B cell (primary cell): ENCODE results near the gene ATP5ME. TPM values are rescaled to one million over a fixed set of nuclear protein-coding genes. Genes with fewer than 3 reads are reported as not detected.

Experiments
- ATAC-seq: fragments of 200-7000 bp; cut with Tn5 transposase; one replicate; pipeline ENCODE4 v1.10.0; 2021; ENCODE audit warnings: low read depth, mild to moderate bottlenecking, moderate number of reproducible peaks, moderate library complexity
- CTCF ChIA-PET: fragments of 350-600 bp; sonication (Branson Sonifier 250); formaldehyde crosslinking; loops from one replicate; lab custom pipeline; 2021; ENCODE audit warnings: antibody characterized with exemption, inconsistent platforms; lab: Charles Lee
- POLR2A ChIA-PET: fragments of 350-600 bp; sonication (Branson Sonifier 250); formaldehyde crosslinking; loops from one replicate; lab custom pipeline; 2021; ENCODE audit warnings: antibody characterized with exemption; lab: Charles Lee
- DNase-seq: peaks from one replicate; pipeline ENCODE4 v3.0.0; 2013
- H2AFZ ChIP-seq: 2 replicates; pipeline ENCODE4 v1.6.1; 2012; ENCODE audit warnings: mild to moderate bottlenecking, low read depth, low read length; ENCODE audit not compliant: insufficient read depth, poor library complexity, severe bottlenecking
- H3K27ac ChIP-seq, 2 donors: 1 replicate in 1 of 2; 2 replicates in 1 of 2; pipeline ENCODE4 v1.5.1; 2012 to 2013; ENCODE audit warnings: low read length in 2 of 2, mild to moderate bottlenecking in 2 of 2, moderate library complexity in 1 of 2
- H3K27me3 ChIP-seq, 4 experiments: fragments of 200-600 bp in 1 of 4; sonication (generic) in 1 of 4; replicated peaks in 1 of 4; 1 replicate in 2 of 4; 2 replicates in 2 of 4; pipeline versions ENCODE4 v1.6.1 to v1.7.0; 2013 to 2016; ENCODE audit warnings: low read length in 3 of 4, mild to moderate bottlenecking in 2 of 4, mixed read lengths in 1 of 4, moderate library complexity in 1 of 4; ENCODE audit not compliant: insufficient read depth in 4 of 4, control insufficient read depth in 3 of 4; ENCODE audit errors: control extremely low read depth in 1 of 4
- H3K36me3 ChIP-seq, 2 experiments: replicated peaks in 1 of 2; 1 replicate in 1 of 2; 2 replicates in 1 of 2; pipeline versions ENCODE4 v1.6.1 to v1.7.1; 2013; ENCODE audit warnings: low read length in 1 of 2; ENCODE audit not compliant: insufficient read depth in 2 of 2, control insufficient read depth in 1 of 2; ENCODE audit errors: control extremely low read depth in 1 of 2, extremely low read depth in 1 of 2
- H3K4me1 ChIP-seq, 2 donors: fragments of 200-600 bp in 1 of 2; sonication (generic) in 1 of 2; 1 replicate in 1 of 2; 2 replicates in 1 of 2; pipeline versions ENCODE4 v1.5.1 to v1.6.1; 2013 to 2017; ENCODE audit warnings: low read length in 2 of 2; ENCODE audit not compliant: control insufficient read depth in 2 of 2, insufficient read depth in 2 of 2
- H3K4me2 ChIP-seq: replicated peaks from 2 replicates; pipeline ENCODE3; 2012; ENCODE audit warnings: mild to moderate bottlenecking, low read depth, low read length; ENCODE audit not compliant: poor library complexity, severe bottlenecking
- H3K4me3 ChIP-seq, 5 experiments: fragments of 200-600 bp in 1 of 5; sonication (generic) in 1 of 5; 1 replicate in 3 of 5; 2 replicates in 2 of 5; pipeline versions ENCODE4 v1.5.1 to v1.7.0; 2011 to 2016; ENCODE audit warnings: low read length in 4 of 5, mild to moderate bottlenecking in 4 of 5, low read depth in 2 of 5, control low read depth in 1 of 5, moderate library complexity in 1 of 5; ENCODE audit not compliant: insufficient read depth in 1 of 5; ENCODE audit errors: control extremely low read depth in 1 of 5, extremely low read depth in 1 of 5
- H3K79me2 ChIP-seq: fragments of 200-600 bp; sonication (generic); one replicate; pipeline ENCODE4 v1.6.0; 2016; ENCODE audit warnings: low read length; ENCODE audit not compliant: control insufficient read depth, insufficient read depth
- H3K9ac ChIP-seq: fragments of 200-600 bp; sonication (generic); 2 replicates; pipeline ENCODE4 v1.6.1; 2017; ENCODE audit warnings: mild to moderate bottlenecking, low read length, moderate library complexity
- H3K9me3 ChIP-seq, 3 donors: one replicate each; pipeline versions ENCODE4 v1.6.1 to v1.7.1; 2013; ENCODE audit warnings: low read length in 2 of 3; ENCODE audit not compliant: control insufficient read depth in 2 of 3, insufficient read depth in 1 of 3; ENCODE audit errors: control extremely low read depth in 1 of 3
- H4K20me1 ChIP-seq: 2 replicates; pipeline ENCODE4 v1.6.0; 2012; ENCODE audit warnings: mild to moderate bottlenecking, low read length; ENCODE audit not compliant: insufficient read depth, control insufficient read depth, poor library complexity, severe bottlenecking
- H3K27ac Mint-ChIP-seq: one replicate; pipeline ENCODE4 v1.8.0; 2021; ENCODE audit warnings: mixed read lengths
- H3K27me3 Mint-ChIP-seq: one replicate; pipeline ENCODE4 v1.8.0; 2021; ENCODE audit warnings: mixed read lengths
- H3K4me1 Mint-ChIP-seq: one replicate; pipeline ENCODE4 v1.8.0; 2021; ENCODE audit warnings: mixed read lengths
- H3K4me3 Mint-ChIP-seq: one replicate; pipeline ENCODE4 v1.8.0; 2021; ENCODE audit warnings: mixed read lengths
- H3K9me3 Mint-ChIP-seq: one replicate; pipeline ENCODE4 v1.8.0; 2022; ENCODE audit warnings: mixed read lengths; ENCODE audit not compliant: insufficient read depth
- CTCF ChIP-seq: fragments of 200-600 bp; IDR thresholded peaks from one replicate; pipeline ENCODE4 v1.8.0; 2022; ENCODE audit warnings: antibody characterized with exemption, mild to moderate bottlenecking
- EZH2 ChIP-seq: IDR thresholded peaks from 2 replicates; pipeline ENCODE4 v1.6.1; 2012; ENCODE audit warnings: borderline replicate concordance, low read depth, mild to moderate bottlenecking, moderate library complexity, low read length; ENCODE audit not compliant: insufficient read depth, poor library complexity, severe bottlenecking
- WGBS: methylation state at CpG from one replicate; pipeline ENCODE4 v1.1.5; 2013; ENCODE audit warnings: missing lambda C conversion rate; ENCODE audit not compliant: insufficient coverage; 5-methylcytosine and 5-hydroxymethylcytosine counted together
- intact Hi-C: fragments of 100-400 bp; cut with micrococcal nuclease; formaldehyde crosslinking; loops from one replicate; pipeline ENCODE4 v1.10.0; 2022
- polyA plus RNA-seq: library from polyadenylated mRNA; depleted of rRNA; stranded (reverse); fragments of >200 nt; gene quantifications from 2 replicates; pipeline ENCODE4 v1.2.3, GENCODE V29; 2012
- total RNA-seq, 2 donors: library from RNA; stranded (reverse); fragments of 120-200 nt in 1 of 2; gene quantifications; 1 replicate in 1 of 2; 2 replicates in 1 of 2; pipeline versions ENCODE4 v1.2.3 to v1.2.4, GENCODE V29; 2013 to 2022

Gene ATP5ME
- total and polyA plus RNA-seq, 2 donors (not counting 1 experiment from before 2014, with no cell fraction given): 129 to 153 TPM

- H3K4me1 ChIP-seq: no peaks in the 10 kb centered on the region
- H4K20me1 ChIP-seq: no peaks in the 10 kb centered on the region
- CTCF ChIA-PET: no interaction called here
- H3K9me3 Mint-ChIP-seq: no peaks in the 10 kb centered on the region
- H3K4me2 ChIP-seq: no peak overlapping the region
- 75% methylated on average over 9 of the region's 9 CpGs for WGBS
- H3K4me3 ChIP-seq: no peak overlapping the region
- no peaks in the 10 kb centered on the region for H3K79me2 ChIP-seq
- H3K9ac ChIP-seq: no peak overlapping the region
- POLR2A ChIA-PET: no interaction called here
- H2AFZ ChIP-seq: no peak overlapping the region
- DNase-seq (no peak), ATAC-seq (no peak)
- intact Hi-C loops: no loop called here
- H3K27ac Mint-ChIP-seq: no peak overlapping the region
- H3K9me3 ChIP-seq: peaks cover 0 to 30% (median 3%) of the 10 kb centered on the region in 3 donors
- H3K4me1 Mint-ChIP-seq: no peaks in the 10 kb centered on the region
- TF ChIP-seq CTCF (no peak), EZH2 (no peak)
- H3K27ac ChIP-seq: no peak overlapping the region
- H3K4me3 Mint-ChIP-seq: no peak overlapping the region
- H3K27me3 ChIP-seq: no peaks in the 10 kb centered on the region
- no peaks in the 10 kb centered on the region for H3K36me3 ChIP-seq
- H3K27me3 Mint-ChIP-seq: peaks cover 6% of the 10 kb centered on the region
Measured at GRCh38 chr4:633406-633805, 40.7 kb downstream of the ATP5ME start.

DNA sequence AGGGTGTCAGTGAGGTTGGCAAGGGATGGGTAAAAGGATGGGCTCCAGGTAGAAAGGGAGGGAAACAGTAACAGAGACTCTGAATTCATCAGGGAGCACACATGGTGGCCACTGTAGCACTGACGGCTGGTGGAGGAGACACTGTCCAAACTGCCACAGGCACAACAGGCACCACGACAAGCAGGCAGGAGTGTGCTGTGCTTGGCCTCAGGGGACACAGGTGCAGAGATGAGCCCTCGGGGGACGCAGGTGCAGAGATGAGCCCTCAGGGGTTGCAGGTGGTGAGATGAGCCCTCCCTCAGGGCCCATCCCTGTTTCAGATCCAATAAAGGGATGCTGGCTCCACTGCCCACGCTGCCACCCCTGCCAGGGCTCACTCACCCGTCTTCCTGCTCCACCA, 41.1 kb downstream of the ATP5ME start:
- no peak overlapping the region for H3K4me3 Mint-ChIP-seq
- ChIA-PET POLR2A (no interaction called here), CTCF (no interaction called here)
- H4K20me1 ChIP-seq: no peaks in the 10 kb centered on the region
- no peak overlapping the region for H2AFZ ChIP-seq
- H3K27ac Mint-ChIP-seq: no peak overlapping the region
- peaks cover 0 to 30% (median 3%) of the 10 kb centered on the region in 3 donors for H3K9me3 ChIP-seq
- intact Hi-C loops: no loop called here
- H3K27ac ChIP-seq: no peak overlapping the region
- no peaks in the 10 kb centered on the region for H3K9me3 Mint-ChIP-seq
- no peaks in the 10 kb centered on the region for H3K79me2 ChIP-seq
- no peaks in the 10 kb centered on the region for H3K36me3 ChIP-seq
- no peak for ATAC-seq
- H3K9ac ChIP-seq: no peak overlapping the region
- no peaks in the 10 kb centered on the region for H3K27me3 ChIP-seq
- DNase-seq: no peak
- no peak overlapping the region for H3K4me2 ChIP-seq
- H3K4me3 ChIP-seq: no peak overlapping the region
- 69% methylated on average over 6 of the region's 6 CpGs for WGBS
- no peaks in the 10 kb centered on the region for H3K4me1 Mint-ChIP-seq
- peaks cover 4% of the 10 kb centered on the region for H3K27me3 Mint-ChIP-seq
- TF ChIP-seq CTCF: no peak
- no peak for TF ChIP-seq EZH2
- H3K4me1 ChIP-seq: no peaks in the 10 kb centered on the region
